GM12801 (cell line): ENCODE data around the gene SLC6A2.

Experiments
- TF ChIP-seq, protein P1 (sequence below): IDR thresholded peaks from one replicate; pipeline ENCODE4 v1.5.1; 2011; ENCODE audit warnings: control low read depth; ENCODE audit not compliant: insufficient read length; ENCODE audit errors: extremely low read depth

The SLC6A2 gene

DNA sequence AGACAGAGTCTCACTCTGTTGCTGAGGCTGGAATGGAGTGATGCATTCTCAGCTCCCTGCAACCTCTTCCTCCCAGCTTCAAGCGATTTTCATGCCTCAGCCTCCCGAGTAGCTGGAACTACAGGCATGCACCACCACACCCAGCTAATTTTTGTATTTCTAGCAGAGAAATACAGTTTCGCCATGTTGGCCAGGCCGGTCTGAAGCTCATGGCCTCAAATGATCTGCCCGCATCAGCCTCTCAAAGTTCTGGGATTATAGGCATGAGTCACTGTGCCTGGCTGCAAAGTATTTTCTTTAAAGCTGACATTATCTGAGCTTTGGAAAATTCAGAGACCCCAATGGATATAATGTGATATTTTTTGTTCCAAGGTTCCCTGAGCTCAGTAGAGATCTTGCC, 31.1 kb upstream of the SLC6A2 start:
- TF ChIP-seq, protein P1, sequence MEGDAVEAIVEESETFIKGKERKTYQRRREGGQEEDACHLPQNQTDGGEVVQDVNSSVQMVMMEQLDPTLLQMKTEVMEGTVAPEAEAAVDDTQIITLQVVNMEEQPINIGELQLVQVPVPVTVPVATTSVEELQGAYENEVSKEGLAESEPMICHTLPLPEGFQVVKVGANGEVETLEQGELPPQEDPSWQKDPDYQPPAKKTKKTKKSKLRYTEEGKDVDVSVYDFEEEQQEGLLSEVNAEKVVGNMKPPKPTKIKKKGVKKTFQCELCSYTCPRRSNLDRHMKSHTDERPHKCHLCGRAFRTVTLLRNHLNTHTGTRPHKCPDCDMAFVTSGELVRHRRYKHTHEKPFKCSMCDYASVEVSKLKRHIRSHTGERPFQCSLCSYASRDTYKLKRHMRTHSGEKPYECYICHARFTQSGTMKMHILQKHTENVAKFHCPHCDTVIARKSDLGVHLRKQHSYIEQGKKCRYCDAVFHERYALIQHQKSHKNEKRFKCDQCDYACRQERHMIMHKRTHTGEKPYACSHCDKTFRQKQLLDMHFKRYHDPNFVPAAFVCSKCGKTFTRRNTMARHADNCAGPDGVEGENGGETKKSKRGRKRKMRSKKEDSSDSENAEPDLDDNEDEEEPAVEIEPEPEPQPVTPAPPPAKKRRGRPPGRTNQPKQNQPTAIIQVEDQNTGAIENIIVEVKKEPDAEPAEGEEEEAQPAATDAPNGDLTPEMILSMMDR = no peak

DNA sequence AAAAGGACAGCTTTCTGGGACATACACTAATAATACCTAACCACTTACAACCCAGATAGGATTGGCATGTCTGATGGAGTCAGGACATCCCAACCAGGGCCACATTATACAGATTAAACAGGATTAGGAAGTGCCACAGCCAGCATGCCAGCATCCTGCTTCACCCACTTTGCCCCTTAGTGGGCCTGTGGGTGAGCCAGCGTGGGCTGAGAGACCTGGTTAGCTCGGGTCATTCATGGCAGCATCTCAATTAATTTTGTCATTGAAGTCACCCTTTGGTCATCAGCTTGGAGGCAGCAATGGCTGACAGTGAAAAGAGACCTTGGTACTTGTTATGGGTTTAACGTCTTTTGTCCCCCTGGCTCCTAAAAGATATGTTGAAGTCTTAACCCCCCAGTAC, 29.9 kb upstream of the SLC6A2 start:
- TF ChIP-seq, protein P1 = no peak

DNA sequence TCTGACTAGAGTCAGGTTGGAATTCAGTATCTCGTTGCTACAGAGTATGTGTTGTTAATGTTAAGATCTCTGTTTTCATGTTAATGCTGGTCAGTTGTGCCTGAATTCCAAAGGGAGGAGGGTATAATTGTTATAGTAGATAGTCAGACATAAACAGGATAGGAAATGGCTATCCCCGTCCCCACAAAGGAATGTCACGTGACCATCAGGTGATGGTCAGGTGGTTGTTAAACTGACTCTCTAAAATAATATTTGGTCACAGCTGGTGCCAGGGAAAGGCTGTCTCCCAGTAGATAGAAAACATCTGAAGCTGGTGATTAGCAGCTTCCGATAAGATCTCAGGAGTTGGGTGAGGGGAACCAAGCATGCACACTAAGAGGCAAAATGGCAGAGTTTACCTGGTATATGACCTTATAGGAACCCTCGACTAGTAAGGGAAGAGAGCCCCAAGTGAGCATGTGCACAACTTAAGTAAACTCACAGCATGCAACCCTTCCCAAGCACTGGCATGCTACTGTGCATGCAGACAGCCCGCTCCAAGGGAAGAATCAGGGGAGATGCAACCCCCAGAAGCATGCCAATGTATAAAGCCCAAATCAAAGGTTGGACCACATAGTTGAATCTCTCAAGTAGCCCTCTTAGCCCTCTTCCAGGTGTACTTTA, 27.4 kb upstream of the SLC6A2 start:
- TF ChIP-seq, protein P1 = no peak

DNA sequence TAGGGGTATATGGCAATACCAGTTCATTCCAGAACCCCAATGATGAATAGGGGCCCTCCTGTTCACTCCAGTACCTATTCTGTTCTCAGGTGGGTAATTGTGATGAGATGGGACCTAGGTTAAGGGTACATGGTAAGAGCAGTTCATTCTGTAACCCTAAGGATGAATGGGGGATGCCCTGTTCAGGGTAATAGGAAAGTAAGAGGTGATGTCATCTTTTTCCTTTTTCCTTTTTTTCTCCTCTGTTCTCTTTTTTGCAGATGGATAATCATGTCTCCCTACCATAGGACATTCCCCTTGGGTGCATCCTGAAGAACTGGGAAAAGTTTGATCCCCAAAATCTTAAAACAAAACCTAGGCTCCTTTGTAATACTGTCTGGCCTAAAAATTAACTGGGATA, 25.0 kb upstream of the SLC6A2 start:
- TF ChIP-seq, protein P1 = no peak

DNA sequence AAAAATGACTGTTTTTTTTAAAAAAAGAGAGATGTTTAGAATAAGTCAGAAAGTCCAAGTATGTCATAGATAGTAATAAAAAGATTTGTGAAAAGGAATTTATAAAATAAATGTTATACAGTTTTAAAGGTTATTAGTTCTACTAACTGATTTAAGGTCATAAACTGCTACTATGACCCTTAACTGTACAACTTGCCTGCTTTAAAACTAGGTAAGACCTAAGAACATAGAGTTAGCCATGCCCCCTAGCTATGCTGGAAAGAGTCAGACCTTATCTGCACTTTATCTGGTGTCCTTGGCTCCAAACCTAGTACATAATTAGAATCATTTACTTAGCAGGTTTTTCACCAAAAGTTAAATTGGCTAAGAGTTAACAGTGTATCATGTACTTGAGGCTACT, 23.5 kb upstream of the SLC6A2 start:
- TF ChIP-seq, protein P1 = no peak

DNA sequence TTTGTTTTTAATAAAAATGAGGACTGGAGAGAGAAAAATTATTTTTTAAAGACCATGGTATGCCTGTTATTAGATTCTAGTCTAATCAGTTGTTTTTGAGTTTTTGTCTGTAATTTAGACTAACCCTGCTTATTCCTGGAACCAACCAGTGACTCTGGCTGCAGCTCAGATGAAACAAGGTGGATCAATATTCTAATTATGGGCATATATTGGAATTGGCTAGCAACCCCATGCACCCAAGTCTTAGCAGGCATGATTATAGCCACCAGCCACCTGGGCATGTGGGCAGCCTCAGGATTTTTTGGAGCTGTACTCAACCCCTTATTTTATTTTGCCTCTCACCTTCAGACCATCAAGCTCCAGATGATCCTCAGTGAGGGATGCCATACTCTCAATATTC, 21.6 kb upstream of the SLC6A2 start:
- TF ChIP-seq, protein P1 = no peak

DNA sequence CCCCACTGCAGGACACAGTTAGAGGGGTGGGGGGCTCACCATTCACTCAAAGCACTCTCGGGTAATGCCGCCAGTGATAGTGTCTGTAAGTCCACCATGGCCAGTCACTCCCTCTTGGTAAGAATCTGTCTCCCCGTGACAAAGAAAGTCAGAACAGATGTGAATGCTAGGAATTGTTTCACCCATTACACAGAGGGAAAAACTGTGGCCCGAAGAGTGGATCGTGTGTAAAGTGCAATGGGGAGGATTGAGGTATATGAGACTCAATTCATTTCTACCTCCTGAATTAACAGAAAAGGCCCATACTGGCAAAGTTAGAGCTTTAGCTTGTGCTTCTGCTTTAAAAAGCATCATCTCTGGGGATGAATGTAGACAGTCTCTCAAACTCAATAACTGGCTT, 17.5 kb upstream of the SLC6A2 start:
- TF ChIP-seq, protein P1 = no peak

DNA sequence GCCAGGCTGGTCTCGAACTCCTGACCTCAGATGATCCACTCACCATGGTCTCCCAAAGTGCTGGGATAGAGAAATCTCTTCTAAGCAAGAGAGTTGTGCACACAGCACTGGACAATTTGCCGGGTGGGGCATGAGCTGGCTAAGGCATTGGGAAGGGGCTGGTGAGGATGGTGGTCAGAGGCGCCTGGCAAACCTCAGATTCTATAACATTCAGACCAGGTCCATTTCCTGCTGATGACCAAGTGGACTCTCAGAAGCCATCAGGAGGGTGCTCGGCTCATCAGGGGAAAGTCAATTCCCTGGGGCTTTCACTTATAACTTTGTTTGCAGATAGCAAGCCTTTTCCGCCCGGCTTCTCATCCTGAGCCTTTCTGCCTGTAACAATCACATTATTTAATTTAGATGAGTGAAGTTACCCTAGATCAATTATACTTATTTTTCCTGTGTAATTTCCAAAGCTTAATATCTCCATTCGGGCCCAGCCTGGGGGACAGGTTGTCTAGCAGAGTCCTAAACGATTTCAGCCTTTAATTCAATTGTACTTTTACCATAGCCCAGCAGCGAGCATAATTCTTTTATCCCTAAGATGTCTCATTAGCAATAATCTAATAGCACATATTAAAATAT, 15.0 kb upstream of the SLC6A2 start:
- TF ChIP-seq, protein P1 = no peak
